Vagina (tissue), 2 donors: ENCODE results near the gene PPP3CA. TPM values are rescaled to one million over a fixed set of nuclear protein-coding genes. Genes with fewer than 3 reads are reported as not detected.

Experiments
- DNase-seq, 2 donors: peaks; one replicate each; pipeline ENCODE4 v3.0.0-alpha.2; 2017; ENCODE audit errors: extremely low spot score in 2 of 2
- H3K27ac ChIP-seq: fragments of 200-600 bp; sonication (generic); one replicate; pipeline ENCODE4 v1.5.1; 2019
- H3K27me3 ChIP-seq: fragments of 200-600 bp; sonication (generic); one replicate; pipeline ENCODE4 v1.5.1; 2019
- H3K36me3 ChIP-seq, 2 donors: fragments of 200-600 bp; sonication (generic); one replicate each; pipeline ENCODE4 v1.5.1; 2017 to 2019
- H3K4me1 ChIP-seq: fragments of 200-600 bp; sonication (generic); one replicate; pipeline ENCODE4 v1.5.1; 2019
- H3K4me3 ChIP-seq, 2 donors: fragments of 200-600 bp; sonication (generic); 1 replicate in 1 of 2; 2 replicates in 1 of 2; pipeline ENCODE4 v1.5.1; 2016 to 2019
- H3K9me3 ChIP-seq: fragments of 200-600 bp; sonication (generic); one replicate; pipeline ENCODE4 v1.5.1; 2019
- CTCF ChIP-seq, 3 experiments: fragments of 450-650 bp in 2 of 3; fragments of 200-600 bp in 1 of 3; sonication (generic) in 1 of 3; IDR thresholded peaks; one replicate each; pipeline ENCODE4 v1.5.1; 2017 to 2019; ENCODE audit warnings: antibody characterized with exemption in 3 of 3, mild to moderate bottlenecking in 2 of 3, moderate library complexity in 2 of 3
- POLR2A ChIP-seq, 2 donors: fragments of 450-650 bp; IDR thresholded peaks; one replicate each; pipeline ENCODE4 v1.6.1; 2017; ENCODE audit warnings: antibody characterized with exemption in 2 of 2, mild to moderate bottlenecking in 2 of 2, moderate library complexity in 2 of 2
- POLR2AphosphoS5 ChIP-seq, 2 donors: sonication (generic); formaldehyde crosslinking; IDR thresholded peaks; one replicate each; pipeline ENCODE4 v1.9.0; 2017; ENCODE audit warnings: antibody characterized with exemption in 2 of 2, mild to moderate bottlenecking in 2 of 2, low read depth in 1 of 2; ENCODE audit not compliant: insufficient read depth in 1 of 2
- intact Hi-C: fragments of 100-400 bp; cut with DNase I; formaldehyde crosslinking; loops from one replicate; pipeline ENCODE4 v1.15.1; 2023
- total RNA-seq: library from RNA; depleted of rRNA; stranded (reverse); fragments of >200 nt; gene quantifications from one replicate; pipeline ENCODE4 v1.2.3, GENCODE V29; 2016

Gene PPP3CA
- total RNA-seq, 1 donor from 2014 or later = 45.9 TPM

DNA sequence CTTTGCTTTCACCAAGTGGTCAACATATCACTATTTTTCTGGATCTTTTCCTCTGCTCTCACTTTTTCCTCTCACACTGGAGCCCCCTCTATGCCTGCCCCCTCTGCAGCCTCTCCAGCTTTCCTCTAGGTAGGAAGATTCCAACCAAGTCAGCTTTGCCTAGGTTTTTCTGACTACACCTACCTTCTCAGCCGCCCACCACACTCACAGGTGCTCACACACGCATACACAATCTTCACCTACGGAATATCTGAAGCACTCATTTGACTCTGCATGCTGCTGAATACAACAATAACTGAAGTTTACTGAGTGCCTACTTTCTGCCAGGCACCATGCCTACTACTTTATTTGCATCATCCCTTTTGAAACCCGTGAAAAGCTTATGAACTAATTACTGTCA lies 328.0 kb downstream of the PPP3CA start:
- no peak overlapping the region for H3K4me3 ChIP-seq
- H3K9me3 ChIP-seq = no peaks in the 10 kb centered on the region
- H3K27me3 ChIP-seq = no peaks in the 10 kb centered on the region
- TF ChIP-seq CTCF (IDR thresholded peaks at IDR 0.05) = no peak
- no peak for TF ChIP-seq POLR2A (IDR thresholded peaks at IDR 0.05)
- TF ChIP-seq POLR2AphosphoS5 (IDR thresholded peaks at IDR 0.05; ENCODE audit: insufficient read depth in 1 of 2, low read depth in 1 of 2) = no peak
- peaks cover 26% of the 10 kb centered on the region for H3K4me1 ChIP-seq
- H3K27ac ChIP-seq = no peak overlapping the region
- no peak for DNase-seq
- no peaks in the 10 kb centered on the region for H3K36me3 ChIP-seq
- intact Hi-C loops = no loop called here

DNA sequence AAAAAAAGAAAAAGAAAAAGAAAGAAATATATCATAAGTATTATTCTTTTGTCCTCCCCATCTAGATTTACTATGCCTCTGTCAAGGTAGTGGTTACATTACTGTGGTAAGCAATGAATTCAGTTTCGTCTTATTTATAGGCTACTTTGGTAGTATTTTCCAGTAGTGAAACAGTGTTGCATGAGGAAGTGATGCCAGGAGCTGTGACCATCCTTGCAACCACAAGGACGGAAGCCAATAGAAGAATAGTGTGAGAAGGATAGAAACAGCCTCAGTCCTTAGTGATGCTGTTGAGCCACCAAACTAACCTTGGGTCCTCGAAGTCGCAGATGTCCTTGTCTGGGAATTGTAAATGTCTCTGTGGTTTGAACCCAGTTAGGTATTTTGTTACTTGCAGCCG lies 328.5 kb downstream of the PPP3CA start:
- no peak for DNase-seq
- H3K27me3 ChIP-seq = no peaks in the 10 kb centered on the region
- no peaks in the 10 kb centered on the region for H3K9me3 ChIP-seq
- no peaks in the 10 kb centered on the region for H3K36me3 ChIP-seq
- no peak overlapping the region for H3K4me3 ChIP-seq
- no peak for TF ChIP-seq CTCF (IDR thresholded peaks at IDR 0.05)
- TF ChIP-seq POLR2AphosphoS5 (IDR thresholded peaks at IDR 0.05; ENCODE audit: insufficient read depth in 1 of 2, low read depth in 1 of 2) = no peak
- TF ChIP-seq POLR2A (IDR thresholded peaks at IDR 0.05) = no peak
- no peak overlapping the region for H3K27ac ChIP-seq
- peaks cover 26% of the 10 kb centered on the region for H3K4me1 ChIP-seq
- intact Hi-C loops = no loop called here

DNA sequence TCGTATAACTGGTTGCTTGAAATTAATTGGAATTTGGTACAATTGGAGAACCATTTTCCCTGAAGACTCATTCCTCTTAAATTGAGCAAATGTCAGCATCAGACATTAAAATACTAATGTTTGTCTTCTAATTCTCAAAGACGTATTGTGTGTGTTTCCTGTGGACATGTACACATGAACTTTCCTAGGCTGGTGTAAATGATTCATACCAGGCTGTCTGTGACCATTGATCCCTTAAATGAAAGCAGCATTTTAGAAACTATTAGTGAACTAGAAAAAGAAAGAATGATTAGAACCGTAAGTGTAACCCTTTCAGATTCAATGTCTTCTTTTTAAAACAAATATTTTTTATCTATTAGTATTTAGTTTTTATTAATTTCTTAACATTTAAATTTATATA lies 332.9 kb downstream of the PPP3CA start:
- Histone ChIP-seq H3K4me1 (no peaks in the 10 kb centered on the region), H3K27ac (no peak overlapping the region), H3K36me3 (no peaks in the 10 kb centered on the region), H3K9me3 (no peaks in the 10 kb centered on the region), H3K4me3 (no peak overlapping the region), H3K27me3 (no peaks in the 10 kb centered on the region)
- TF ChIP-seq POLR2AphosphoS5 (IDR thresholded peaks at IDR 0.05; ENCODE audit: insufficient read depth in 1 of 2, low read depth in 1 of 2) = no peak
- TF ChIP-seq POLR2A (IDR thresholded peaks at IDR 0.05) = no peak
- TF ChIP-seq CTCF (IDR thresholded peaks at IDR 0.05) = no peak
- no peak for DNase-seq
- intact Hi-C loops = no loop called here

DNA sequence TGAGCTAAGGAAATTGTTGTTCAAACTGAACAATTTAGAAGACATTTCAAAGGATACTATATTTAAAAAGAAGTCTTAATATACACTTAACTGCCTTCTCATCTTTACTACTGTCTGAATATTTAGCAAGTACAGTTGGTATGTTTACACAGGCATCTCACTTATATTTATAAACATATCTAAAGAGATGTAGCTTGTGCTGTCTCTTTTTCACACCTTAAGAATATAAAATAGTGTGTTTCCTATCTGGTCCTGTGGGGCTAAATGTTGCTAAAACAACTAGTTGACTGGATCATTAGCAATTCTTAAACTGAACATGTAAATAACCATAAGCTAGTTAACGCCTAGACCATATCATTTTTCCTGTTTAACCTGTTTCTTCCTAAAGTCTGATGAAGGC lies 336.3 kb downstream of the PPP3CA start:
- H3K4me3 ChIP-seq = no peak overlapping the region

DNA sequence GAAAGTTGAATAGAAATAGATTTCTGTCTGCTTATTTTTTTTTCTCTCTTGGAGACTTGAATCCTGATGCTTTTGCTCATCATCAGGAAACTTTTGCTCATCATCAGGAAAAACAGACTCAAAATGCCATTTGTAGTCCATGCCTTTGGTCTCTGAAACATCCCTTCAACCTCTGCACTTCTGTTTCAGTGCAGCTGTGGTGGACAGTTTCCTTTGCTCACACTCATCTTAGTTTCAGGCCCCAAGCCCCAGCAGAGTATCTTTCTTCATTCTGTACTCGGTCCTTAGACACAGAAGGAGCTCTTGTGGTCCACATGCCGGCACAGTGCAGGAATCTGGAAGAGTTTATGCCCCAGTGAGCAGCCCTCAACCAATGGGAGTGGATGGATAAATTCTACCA lies 337.9 kb downstream of the PPP3CA start:
- Histone ChIP-seq H3K27me3 (no peaks in the 10 kb centered on the region), H3K36me3 (no peaks in the 10 kb centered on the region), H3K4me3 (no peak overlapping the region), H3K4me1 (no peaks in the 10 kb centered on the region), H3K9me3 (no peaks in the 10 kb centered on the region), H3K27ac (no peak overlapping the region)
- TF ChIP-seq CTCF (IDR thresholded peaks at IDR 0.05) (no peak), POLR2A (IDR thresholded peaks at IDR 0.05) (no peak), POLR2AphosphoS5 (IDR thresholded peaks at IDR 0.05; ENCODE audit: insufficient read depth in 1 of 2, low read depth in 1 of 2) (no peak)
- no peak for DNase-seq
- intact Hi-C loops = no loop called here

More for the DNA sequence above, 336.3 kb downstream of the PPP3CA start:
- Histone ChIP-seq H3K27me3 (no peaks in the 10 kb centered on the region), H3K27ac (no peak overlapping the region), H3K36me3 (no peaks in the 10 kb centered on the region), H3K4me1 (no peaks in the 10 kb centered on the region), H3K9me3 (no peaks in the 10 kb centered on the region)
- intact Hi-C loops = no loop called here
- no peak for TF ChIP-seq CTCF (IDR thresholded peaks at IDR 0.05)
- no peak for TF ChIP-seq POLR2AphosphoS5 (IDR thresholded peaks at IDR 0.05; ENCODE audit: insufficient read depth in 1 of 2, low read depth in 1 of 2)
- TF ChIP-seq POLR2A (IDR thresholded peaks at IDR 0.05) = no peak
- no peak for DNase-seq
